GM19240 (cell line): ENCODE results near the gene CNR2.
A peak's percentile ranks its signal among the peaks of the same experiment; 100 is the strongest.
"Not testable (repeated sequence)": the region's sequence is repeated elsewhere in the genome, so short reads cannot be mapped to it uniquely, and the experiment has no call there.

ENCODE experiments used
- DNase-seq: peaks from one replicate; pipeline ENCODE4 v3.0.0; 2011; ENCODE audit warnings: low spot score; ENCODE audit not compliant: insufficient read length

CNR2 gene

GRCh38 chr1:23885222-23885621, 27.9 kb downstream of the CNR2 start:
- no peak for DNase-seq

GRCh38 chr1:23882746-23883145, 30.4 kb downstream of the CNR2 start:
- DNase-seq, result no peak

- DNase-seq, result no peak
These were observed 33.4 kb downstream of the CNR2 start for GRCh38 chr1:23879809-23880208.

GRCh38 chr1:23878668-23879067, 34.5 kb downstream of the CNR2 start:
- no peak for DNase-seq

GRCh38 chr1:23875382-23875781, 37.8 kb downstream of the CNR2 start:
- no peak for DNase-seq

- DNase-seq, result no peak
These were observed 40.7 kb downstream of the CNR2 start for GRCh38 chr1:23872421-23872820.

- no peak for DNase-seq
These were observed 44.1 kb downstream of the CNR2 start for GRCh38 chr1:23869051-23869450.

- DNase-seq, result no peak
These were observed 44.6 kb downstream of the CNR2 start for GRCh38 chr1:23868557-23869016.

- DNase-seq, result peak; percentile 95
These were observed 45.1 kb downstream of the CNR2 start, which contains the start of gene FUCA1 for GRCh38 chr1:23867895-23868556. FUCA1 (minus strand) TSS chr1:23868290; CDS start chr1:23868286, 4 bp downstream.

GRCh38 chr1:23867542-23867894, 45.6 kb downstream of the CNR2 start:
- DNase-seq, result no peak

- DNase-seq, result no peak
These were observed 47.6 kb downstream of the CNR2 start for GRCh38 chr1:23865543-23865930.

GRCh38 chr1:23864801-23865542, 48.2 kb downstream of the CNR2 start:
- DNase-seq, result no peak

- DNase-seq, result no peak
These were observed 50.5 kb downstream of the CNR2 start for GRCh38 chr1:23862640-23863039.

- no peak for DNase-seq
These were observed 58.6 kb downstream of the CNR2 start for GRCh38 chr1:23854568-23854967.

- DNase-seq, result not testable (repeated sequence)
These were observed 60.0 kb downstream of the CNR2 start for GRCh38 chr1:23853124-23853523.

- DNase-seq, result not testable (repeated sequence)
These were observed 61.8 kb downstream of the CNR2 start for GRCh38 chr1:23851406-23851805.

- no peak for DNase-seq
These were observed 64.2 kb downstream of the CNR2 start for GRCh38 chr1:23848673-23849616.

GRCh38 chr1:23847482-23848095, 65.6 kb downstream of the CNR2 start:
- DNase-seq, result not testable (repeated sequence)

GRCh38 chr1:23845163-23845562, 68.0 kb downstream of the CNR2 start:
- no peak for DNase-seq

- no peak for DNase-seq
These were observed 69.5 kb downstream of the CNR2 start for GRCh38 chr1:23843644-23844043.

GRCh38 chr1:23838401-23838866, 74.7 kb downstream of the CNR2 start:
- DNase-seq, result peak; percentile 56
